Osteocyte (in vitro differentiated cells): ENCODE results near the gene CYP2S1. TPM values are rescaled to one million over a fixed set of nuclear protein-coding genes. Genes with fewer than 3 reads are reported as not detected.

Source experiments
- DNase-seq: peaks from one replicate; pipeline ENCODE4 v3.0.0; 2021; ENCODE audit warnings: mixed read lengths; ENCODE audit not compliant: unreplicated experiment; ENCODE audit errors: extremely low spot score
- H3K27ac Mint-ChIP-seq: one replicate; pipeline ENCODE4 v1.8.0; 2021; ENCODE audit warnings: mild to moderate bottlenecking, mixed read lengths; ENCODE audit not compliant: unreplicated experiment
- H3K27me3 Mint-ChIP-seq: one replicate; pipeline ENCODE4 v1.8.0; 2021; ENCODE audit warnings: mixed read lengths; ENCODE audit not compliant: unreplicated experiment
- H3K36me3 Mint-ChIP-seq: one replicate; pipeline ENCODE4 v1.8.0; 2021; ENCODE audit warnings: mixed read lengths; ENCODE audit not compliant: unreplicated experiment
- H3K4me1 Mint-ChIP-seq: one replicate; pipeline ENCODE4 v1.8.0; 2021; ENCODE audit warnings: mixed read lengths; ENCODE audit not compliant: unreplicated experiment
- H3K4me3 Mint-ChIP-seq: one replicate; pipeline ENCODE4 v1.8.0; 2021; ENCODE audit warnings: mild to moderate bottlenecking, moderate library complexity, mixed read lengths; ENCODE audit not compliant: unreplicated experiment
- H3K9me3 Mint-ChIP-seq: one replicate; pipeline ENCODE4 v1.8.0; 2021; ENCODE audit warnings: mixed read lengths; ENCODE audit not compliant: unreplicated experiment
- total RNA-seq: library from RNA; stranded (reverse); gene quantifications from 2 replicates; pipeline ENCODE4 v1.2.1, GENCODE V29; 2021
- TF ChIP-seq, protein P1 (sequence below): fragments of 200-600 bp; sonication (generic); IDR thresholded peaks from 2 replicates; pipeline ENCODE4 v1.5.0; 2021; ENCODE audit warnings: antibody characterized with exemption, mild to moderate bottlenecking, moderate library complexity

The CYP2S1 gene
- total RNA-seq, 1 donor from 2014 or later, result not detected

DNA sequence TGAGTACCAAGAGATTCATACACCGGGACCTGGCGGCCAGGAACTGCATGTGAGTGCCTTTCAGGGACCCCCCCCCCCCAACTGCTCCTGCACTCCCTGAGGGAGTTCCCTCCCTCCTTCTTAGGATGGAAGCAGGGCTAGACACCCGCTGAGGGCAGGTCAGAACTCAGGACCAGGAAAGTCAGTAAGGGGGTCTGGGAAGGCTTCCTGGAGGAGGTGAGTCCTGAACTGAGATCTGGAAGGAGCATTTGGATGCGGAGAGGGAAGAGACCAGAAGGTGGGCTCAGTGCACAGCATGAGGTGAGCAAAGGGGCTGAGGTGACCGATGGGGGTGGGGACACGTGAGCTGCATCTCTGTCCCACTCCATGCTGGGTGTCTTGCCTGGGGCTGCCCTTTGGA is 60.6 kb downstream of the CYP2S1 start:
- no peak for DNase-seq
- H3K9me3 Mint-ChIP-seq, result no peaks in the 10 kb centered on the region
- TF ChIP-seq, protein P1, sequence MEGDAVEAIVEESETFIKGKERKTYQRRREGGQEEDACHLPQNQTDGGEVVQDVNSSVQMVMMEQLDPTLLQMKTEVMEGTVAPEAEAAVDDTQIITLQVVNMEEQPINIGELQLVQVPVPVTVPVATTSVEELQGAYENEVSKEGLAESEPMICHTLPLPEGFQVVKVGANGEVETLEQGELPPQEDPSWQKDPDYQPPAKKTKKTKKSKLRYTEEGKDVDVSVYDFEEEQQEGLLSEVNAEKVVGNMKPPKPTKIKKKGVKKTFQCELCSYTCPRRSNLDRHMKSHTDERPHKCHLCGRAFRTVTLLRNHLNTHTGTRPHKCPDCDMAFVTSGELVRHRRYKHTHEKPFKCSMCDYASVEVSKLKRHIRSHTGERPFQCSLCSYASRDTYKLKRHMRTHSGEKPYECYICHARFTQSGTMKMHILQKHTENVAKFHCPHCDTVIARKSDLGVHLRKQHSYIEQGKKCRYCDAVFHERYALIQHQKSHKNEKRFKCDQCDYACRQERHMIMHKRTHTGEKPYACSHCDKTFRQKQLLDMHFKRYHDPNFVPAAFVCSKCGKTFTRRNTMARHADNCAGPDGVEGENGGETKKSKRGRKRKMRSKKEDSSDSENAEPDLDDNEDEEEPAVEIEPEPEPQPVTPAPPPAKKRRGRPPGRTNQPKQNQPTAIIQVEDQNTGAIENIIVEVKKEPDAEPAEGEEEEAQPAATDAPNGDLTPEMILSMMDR, result no peak
- peaks cover 39% of the 10 kb centered on the region for H3K36me3 Mint-ChIP-seq
- H3K4me3 Mint-ChIP-seq, result no peak overlapping the region
- no peaks in the 10 kb centered on the region for H3K27me3 Mint-ChIP-seq
- H3K4me1 Mint-ChIP-seq, result peaks cover 5% of the 10 kb centered on the region
- H3K27ac Mint-ChIP-seq, result no peak overlapping the region

DNA sequence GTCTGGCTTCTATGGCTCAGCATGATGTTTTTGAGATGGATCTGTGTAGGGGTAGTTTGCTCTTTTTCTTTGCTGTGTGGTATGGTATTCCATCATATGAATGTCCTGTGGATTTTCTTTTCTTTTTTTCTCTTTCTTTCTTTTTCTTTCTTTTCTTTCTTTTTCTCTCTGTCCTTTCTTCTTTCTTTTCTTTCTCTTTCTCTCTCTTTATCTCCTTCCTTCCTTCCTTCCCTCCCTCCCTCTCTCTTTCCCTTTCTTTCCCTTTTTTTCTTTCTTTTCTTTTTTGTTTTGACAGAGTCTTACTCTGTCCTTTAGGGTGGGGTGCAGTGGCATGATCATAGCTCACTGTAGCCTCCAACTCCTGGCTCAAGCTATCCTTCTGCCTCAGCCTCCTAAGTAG is 62.2 kb downstream of the CYP2S1 start:
- Mint-ChIP-seq H3K9me3 (no peaks in the 10 kb centered on the region), H3K27ac (peak overlapping the region; percentile 4), H3K4me3 (no peak overlapping the region), H3K4me1 (peaks cover 5% of the 10 kb centered on the region), H3K36me3 (peaks cover 46% of the 10 kb centered on the region), H3K27me3 (no peaks in the 10 kb centered on the region)
- TF ChIP-seq, protein P1, result no peak
- no peak for DNase-seq

Other genes with a start within 250 kb of the CYP2S1 start
- not detected in 2 replicates for gene CYP2B6, start 201.9 kb upstream of the CYP2S1 start, total RNA-seq
- not detected in 2 replicates for gene CYP2A13, start 104.8 kb upstream of the CYP2S1 start, total RNA-seq
- not detected in 2 replicates for gene CYP2F1, start 78.8 kb upstream of the CYP2S1 start, total RNA-seq
- 250 and 265 TPM in 2 replicates for gene AXL, start 26.0 kb downstream of the CYP2S1 start, total RNA-seq
- 226 and 237 TPM in 2 replicates for gene HNRNPUL1, start 71.2 kb downstream of the CYP2S1 start, total RNA-seq
- gene CCDC97, start 117.0 kb downstream of the CYP2S1 start, total RNA-seq, result 34.4 and 35.9 TPM in 2 replicates
- 244 and 255 TPM in 2 replicates for gene TGFB1, start 160.7 kb downstream of the CYP2S1 start, total RNA-seq
- 4.6 and 5.5 TPM in 2 replicates for gene B9D2, start 170.9 kb downstream of the CYP2S1 start, total RNA-seq
- 8.5 and 9.2 TPM in 2 replicates for gene TMEM91, start 183.3 kb downstream of the CYP2S1 start, total RNA-seq
- gene EXOSC5, start 204.1 kb downstream of the CYP2S1 start, total RNA-seq, result 10.6 and 11.6 TPM in 2 replicates
- gene BCKDHA, start 204.6 kb downstream of the CYP2S1 start, total RNA-seq, result 12.5 and 19.8 TPM in 2 replicates
- gene B3GNT8, start 234.2 kb downstream of the CYP2S1 start, total RNA-seq, result 0.35 and 1.5 TPM in 2 replicates
- gene DMAC2, start 246.7 kb downstream of the CYP2S1 start, total RNA-seq, result 33.3 and 33.8 TPM in 2 replicates
- not detected in 2 replicates for gene ERICH4, start 249.9 kb downstream of the CYP2S1 start, total RNA-seq